Measurements from ENCODE around the gene CAMKK2. TPM values are rescaled to one million over a fixed set of nuclear protein-coding genes. Genes with fewer than 3 reads are reported as not detected.
A peak's percentile ranks its signal among the peaks of the same experiment; 100 is the strongest.

CAMKK2 gene
- polyA plus RNA-seq, 1 experiment = 35.8 TPM

GRCh38 chr12:121334513-121335343, 38.2 kb upstream of the CAMKK2 start:
- Histone ChIP-seq H3K27me3 (ENCODE audit: control insufficient read depth, insufficient read depth, low read length) (no peaks in the 10 kb centered on the region), H3K4me3 (ENCODE audit: low read depth, low read length) (no peak overlapping the region), H3K36me3 (ENCODE audit: control insufficient read depth, insufficient read depth, low read length) (peaks cover 6% of the 10 kb centered on the region)
- ChIA-PET CTCF (interaction anchor here (0.7 to 8.8 kb wide), 19 partner anchors 12 to 160 kb away, joined by 3 to 127 read pairs (median 4); partner anchors contain the start of gene ANAPC5), POLR2A (no interaction called here)
- TF ChIP-seq, protein P1, sequence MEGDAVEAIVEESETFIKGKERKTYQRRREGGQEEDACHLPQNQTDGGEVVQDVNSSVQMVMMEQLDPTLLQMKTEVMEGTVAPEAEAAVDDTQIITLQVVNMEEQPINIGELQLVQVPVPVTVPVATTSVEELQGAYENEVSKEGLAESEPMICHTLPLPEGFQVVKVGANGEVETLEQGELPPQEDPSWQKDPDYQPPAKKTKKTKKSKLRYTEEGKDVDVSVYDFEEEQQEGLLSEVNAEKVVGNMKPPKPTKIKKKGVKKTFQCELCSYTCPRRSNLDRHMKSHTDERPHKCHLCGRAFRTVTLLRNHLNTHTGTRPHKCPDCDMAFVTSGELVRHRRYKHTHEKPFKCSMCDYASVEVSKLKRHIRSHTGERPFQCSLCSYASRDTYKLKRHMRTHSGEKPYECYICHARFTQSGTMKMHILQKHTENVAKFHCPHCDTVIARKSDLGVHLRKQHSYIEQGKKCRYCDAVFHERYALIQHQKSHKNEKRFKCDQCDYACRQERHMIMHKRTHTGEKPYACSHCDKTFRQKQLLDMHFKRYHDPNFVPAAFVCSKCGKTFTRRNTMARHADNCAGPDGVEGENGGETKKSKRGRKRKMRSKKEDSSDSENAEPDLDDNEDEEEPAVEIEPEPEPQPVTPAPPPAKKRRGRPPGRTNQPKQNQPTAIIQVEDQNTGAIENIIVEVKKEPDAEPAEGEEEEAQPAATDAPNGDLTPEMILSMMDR (IDR thresholded peaks at IDR 0.05; ENCODE audit: insufficient read depth, low read depth, low read length) = peak; percentile 88
- DNase-seq (ENCODE audit: low read depth) = peak; percentile 11

- CTCF ChIA-PET = interaction anchor here (0.9 to 8.8 kb wide), 11 partner anchors 12 to 121 kb away, joined by 3 to 127 read pairs (median 4); partner anchors contain the start of gene RNF34
- H3K36me3 ChIP-seq (ENCODE audit: control insufficient read depth, insufficient read depth, low read length) = peaks cover 6% of the 10 kb centered on the region
These were observed 37.2 kb upstream of the CAMKK2 start for GRCh38 chr12:121333747-121334146.

DNA sequence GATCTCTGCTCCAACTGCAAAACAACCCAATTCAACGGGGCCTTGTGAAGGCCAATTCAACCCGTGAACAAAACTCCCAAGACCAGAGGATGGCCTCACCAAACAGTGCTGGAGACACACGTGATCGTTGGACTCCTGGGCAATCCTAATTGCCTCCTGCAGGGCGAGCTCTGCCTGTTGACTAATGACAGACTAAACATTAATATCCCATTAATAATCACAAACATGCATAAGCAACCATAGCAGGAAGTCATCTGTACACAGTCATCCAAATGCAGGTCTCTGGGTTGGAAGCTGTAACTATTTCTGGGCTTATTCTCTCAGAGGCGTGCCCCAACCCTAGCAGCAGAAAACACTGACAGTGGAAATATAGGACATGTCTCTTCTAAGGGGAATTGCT, 34.7 kb upstream of the CAMKK2 start:
- H3K36me3 ChIP-seq (ENCODE audit: control insufficient read depth, insufficient read depth, low read length) = peaks cover 19% of the 10 kb centered on the region
- POLR2A ChIA-PET = no interaction called here
- CTCF ChIA-PET = interaction anchor here (0.6 to 8.8 kb wide), 3 partner anchors 10 to 318 kb away, joined by 3 to 127 read pairs (median 69); no protein-coding TSS in a partner anchor

More at GRCh38 chr12:121333747-121334146, 37.2 kb upstream of the CAMKK2 start:
- no peak for DNase-seq (ENCODE audit: low read depth)
- Histone ChIP-seq H3K4me3 (ENCODE audit: low read depth, low read length) (no peak overlapping the region), H3K27me3 (ENCODE audit: control insufficient read depth, insufficient read depth, low read length) (no peaks in the 10 kb centered on the region)
- POLR2A ChIA-PET = no interaction called here
- TF ChIP-seq, protein P1 (IDR thresholded peaks at IDR 0.05; ENCODE audit: insufficient read depth, low read depth, low read length) = no peak

GRCh38 chr12:121330692-121331091, 34.2 kb upstream of the CAMKK2 start:
- Histone ChIP-seq H3K36me3 (ENCODE audit: control insufficient read depth, insufficient read depth, low read length) (peaks cover 21% of the 10 kb centered on the region), H3K4me3 (ENCODE audit: low read depth, low read length) (no peak overlapping the region)
- POLR2A ChIA-PET = no interaction called here

More for the DNA sequence above, 34.7 kb upstream of the CAMKK2 start:
- Histone ChIP-seq H3K4me3 (ENCODE audit: low read depth, low read length) (no peak overlapping the region), H3K27me3 (ENCODE audit: control insufficient read depth, insufficient read depth, low read length) (no peaks in the 10 kb centered on the region)
- no peak for DNase-seq (ENCODE audit: low read depth)
- TF ChIP-seq, protein P1 (IDR thresholded peaks at IDR 0.05; ENCODE audit: insufficient read depth, low read depth, low read length) = no peak

DNA sequence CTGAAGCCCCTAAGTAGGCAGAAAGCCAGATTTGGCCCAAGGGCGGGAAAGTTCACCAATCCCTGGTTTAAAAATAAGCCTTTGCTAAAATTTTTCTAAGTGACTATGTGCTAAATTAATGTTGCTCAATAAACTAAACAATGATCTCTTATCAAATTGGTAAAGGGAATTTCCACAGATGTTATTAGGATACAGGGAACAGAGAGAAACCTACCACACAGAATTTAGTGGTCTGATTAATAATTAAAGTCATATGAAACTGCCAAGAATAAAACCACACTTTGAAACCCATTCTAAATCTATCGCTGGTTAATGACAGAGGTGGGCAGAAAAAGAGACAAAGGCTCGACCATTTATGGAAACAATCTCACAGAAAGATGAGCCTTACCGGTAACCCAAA, 33.7 kb upstream of the CAMKK2 start:
- TF ChIP-seq, protein P1 (IDR thresholded peaks at IDR 0.05; ENCODE audit: insufficient read depth, low read depth, low read length) = no peak
- ChIA-PET POLR2A (no interaction called here), CTCF (interaction anchor here (7.7 to 8.8 kb wide), 2 partner anchors 9 to 113 kb away, joined by 69 to 127 read pairs; no protein-coding TSS in a partner anchor)
- Histone ChIP-seq H3K36me3 (ENCODE audit: control insufficient read depth, insufficient read depth, low read length) (peaks cover 21% of the 10 kb centered on the region), H3K4me3 (ENCODE audit: low read depth, low read length) (no peak overlapping the region), H3K27me3 (ENCODE audit: control insufficient read depth, insufficient read depth, low read length) (no peaks in the 10 kb centered on the region)
- DNase-seq (ENCODE audit: low read depth) = no peak

More at GRCh38 chr12:121330692-121331091, 34.2 kb upstream of the CAMKK2 start:
- TF ChIP-seq, protein P1 (IDR thresholded peaks at IDR 0.05; ENCODE audit: insufficient read depth, low read depth, low read length) = no peak
- no peak for DNase-seq (ENCODE audit: low read depth)
- CTCF ChIA-PET = interaction anchor here (7.7 to 8.8 kb wide), 2 partner anchors 9 to 113 kb away, joined by 69 to 127 read pairs; no protein-coding TSS in a partner anchor
- H3K27me3 ChIP-seq (ENCODE audit: control insufficient read depth, insufficient read depth, low read length) = no peaks in the 10 kb centered on the region
